ENCODE results near the gene MYL6B. TPM values are rescaled to one million over a fixed set of nuclear protein-coding genes. Genes with fewer than 3 reads are reported as not detected.

MYL6B gene
- total RNA-seq (2021; ENCODE audit: unreplicated experiment) (66.5 TPM), Bru-seq, nascent RNA (percentile 66 among the genes with signal in this experiment), BruChase-seq, experiment 1, labeled RNA remaining after a 2-hour chase (percentile 68 among the genes with signal in this experiment), BruChase-seq, experiment 2, labeled RNA remaining after a 6-hour chase (percentile 72 among the genes with signal in this experiment)
- 236 TPM for polyA plus RNA-seq (2012; ENCODE audit: insufficient read length)
- long read RNA-seq, transcript MYL6B-208 (3 exons, 322 nt): major isoform, 7 of 39 reads
- long read RNA-seq, partial matches to known transcripts: 9 of 39 reads
- long read RNA-seq, other reads (novel, unspliced or antisense): 20 of 39 reads

- Histone ChIP-seq H3K4me3 (ENCODE audit: low read depth in 2 of 2, low read length in 2 of 2) (peak within 1 kb of the TSS; percentile 66), H3K9me3 (ENCODE audit: control insufficient read depth, insufficient read depth, low read depth, low read length) (no peaks in the 10 kb centered on the region), H3K27me3 (ENCODE audit: control insufficient read depth, insufficient read depth, low read length) (no peaks in the 10 kb centered on the region), H3K36me3 (ENCODE audit: control insufficient read depth, insufficient read depth, low read length) (peaks cover 3% of the 10 kb centered on the region; the same call in 1 of the 2 replicates), H3K27ac (ENCODE audit: low read length) (peak within 1 kb of the TSS; percentile 93), H3K4me1 (ENCODE audit: control insufficient read depth, insufficient read depth, low read length) (peaks cover 28% of the 10 kb centered on the region)
- CTCF ChIA-PET: interaction anchor here (0.6 kb wide), 2 partner anchors 26 to 432 kb away, joined by 3 to 6 read pairs; partner anchors contain the start of gene RDH5
- TF ChIP-seq REST (IDR thresholded peaks at IDR 0.05; ENCODE audit: insufficient read depth in 1 of 2, low read depth in 2 of 2, low read length in 1 of 2): no peak
- TF ChIP-seq POLR2AphosphoS5 (IDR thresholded peaks at IDR 0.05; ENCODE audit: low read depth, low read length): peak; percentile 82
- ATAC-seq (peak; percentile 94), DNase-seq (ENCODE audit: low read depth, low spot score) (peak; percentile 74)
- in situ Hi-C loops (cut with HindIII; ENCODE audit: low pct_unique_long_range_greater_than_20kb, low sequenced_read_pairs) (no loop called here), intact Hi-C loops (cut with micrococcal nuclease; ENCODE audit: unreplicated experiment) (no loop called here)
- BruUV-seq (replicated peaks): no TSS peak
- POLR2A ChIA-PET: interaction anchor here (0.6 kb wide), 1 partner anchor 163 kb away, joined by 5 read pairs; no protein-coding TSS in a partner anchor
Measured at GRCh38 chr12:56152132-56152755, at the start of gene MYL6B. Gene MYL6B, plus strand, starts transcription at chr12:56152587. Its CDS starts 1,332 bp downstream, at chr12:56153919.

- in situ Hi-C loops (cut with HindIII; ENCODE audit: low pct_unique_long_range_greater_than_20kb, low sequenced_read_pairs): no loop called here
- TF ChIP-seq SIN3A (IDR thresholded peaks at IDR 0.05; ENCODE audit: borderline replicate concordance, insufficient read depth, low read depth, low read length) (no peak), POLR2AphosphoS5 (IDR thresholded peaks at IDR 0.05; ENCODE audit: low read depth, low read length) (no peak), TCF7L2 (IDR thresholded peaks at IDR 0.05; ENCODE audit: low read depth, low read length) (no peak), CTCF (IDR thresholded peaks at IDR 0.05) (no peak), REST (IDR thresholded peaks at IDR 0.05; ENCODE audit: insufficient read depth in 1 of 2, low read depth in 2 of 2, low read length in 1 of 2) (no peak)
- H3K9me3 ChIP-seq (ENCODE audit: control insufficient read depth, insufficient read depth, low read depth, low read length): no peaks in the 10 kb centered on the region
- peak overlapping the region; percentile 94; the same call in 1 of the 2 replicates for H3K27ac ChIP-seq (ENCODE audit: low read length)
- ChIA-PET POLR2A (interaction anchor here (1.4 kb wide), 1 partner anchor 15 kb away, joined by 3 read pairs; the partner anchor contains the start of gene ZC3H10), CTCF (no interaction called here)
- peaks cover 14% of the 10 kb centered on the region for H3K36me3 ChIP-seq (ENCODE audit: control insufficient read depth, insufficient read depth, low read length)
- ATAC-seq: no peak
- H3K27me3 ChIP-seq (ENCODE audit: control insufficient read depth, insufficient read depth, low read length): no peaks in the 10 kb centered on the region; the same call in 1 of the 2 replicates
- peaks cover 20% of the 10 kb centered on the region for H3K4me1 ChIP-seq (ENCODE audit: control insufficient read depth, insufficient read depth, low read length)
- BruUV-seq (replicated peaks): no TSS peak
- DNase-seq (ENCODE audit: low read depth, low spot score): no peak
- no peak overlapping the region for H3K4me3 ChIP-seq (ENCODE audit: low read depth in 2 of 2, low read length in 2 of 2)
- intact Hi-C loops (cut with micrococcal nuclease; ENCODE audit: unreplicated experiment): no loop called here
Measured at GRCh38 chr12:56102683-56103065, 49.7 kb upstream of the MYL6B start.

Measured in Panc1 (cell line).